WTC11 (cell line): ENCODE data around the gene SLC13A2.

Source experiments
- CREB1 ChIP-seq: sonication (generic); formaldehyde crosslinking; IDR thresholded peaks from 2 replicates; pipeline ENCODE4 v1.8.0; 2023; ENCODE audit warnings: mild to moderate bottlenecking, missing genetic modification reagents
- JAZF1 ChIP-seq: fragments of 250-450 bp; sonication (Bioruptor Pico); IDR thresholded peaks from 2 replicates; pipeline ENCODE4 v1.9.0; 2021; ENCODE audit warnings: moderate library complexity, mild to moderate bottlenecking, inconsistent platforms
- NFYB ChIP-seq: sonication (generic); formaldehyde crosslinking; conservative IDR thresholded peaks from 2 replicates; pipeline ENCODE4 v1.8.0; 2022; ENCODE audit warnings: low read depth, missing genetic modification reagents
- NR1H2 ChIP-seq: sonication (generic); formaldehyde crosslinking; IDR thresholded peaks from 2 replicates; pipeline ENCODE4 v1.9.0; 2021; ENCODE audit warnings: mild to moderate bottlenecking, moderate library complexity, missing genetic modification reagents
- TF ChIP-seq, protein P1 (sequence below): fragments of 200-600 bp; IDR thresholded peaks from 2 replicates; pipeline ENCODE4 v1.8.0; 2022; ENCODE audit warnings: antibody characterized with exemption

DNA sequence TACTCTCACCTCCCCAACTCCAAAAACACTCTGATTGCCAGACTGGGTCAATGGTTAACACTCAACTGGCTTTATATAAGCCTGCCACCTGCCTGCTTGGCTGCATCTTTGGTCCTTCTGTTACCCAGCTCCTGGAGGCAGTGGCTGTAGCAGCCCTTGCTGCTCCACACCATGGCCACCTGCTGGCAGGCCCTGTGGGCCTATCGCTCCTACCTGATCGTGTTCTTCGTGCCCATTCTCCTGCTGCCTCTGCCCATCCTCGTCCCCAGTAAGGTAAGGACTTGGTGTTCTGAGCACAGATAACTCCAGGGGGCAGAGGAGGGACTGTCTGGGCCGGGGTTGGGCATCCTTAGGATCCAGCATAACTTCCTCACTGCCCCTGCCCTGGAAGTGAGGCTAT, at the start of gene SLC13A2:
- TF ChIP-seq, protein P1, sequence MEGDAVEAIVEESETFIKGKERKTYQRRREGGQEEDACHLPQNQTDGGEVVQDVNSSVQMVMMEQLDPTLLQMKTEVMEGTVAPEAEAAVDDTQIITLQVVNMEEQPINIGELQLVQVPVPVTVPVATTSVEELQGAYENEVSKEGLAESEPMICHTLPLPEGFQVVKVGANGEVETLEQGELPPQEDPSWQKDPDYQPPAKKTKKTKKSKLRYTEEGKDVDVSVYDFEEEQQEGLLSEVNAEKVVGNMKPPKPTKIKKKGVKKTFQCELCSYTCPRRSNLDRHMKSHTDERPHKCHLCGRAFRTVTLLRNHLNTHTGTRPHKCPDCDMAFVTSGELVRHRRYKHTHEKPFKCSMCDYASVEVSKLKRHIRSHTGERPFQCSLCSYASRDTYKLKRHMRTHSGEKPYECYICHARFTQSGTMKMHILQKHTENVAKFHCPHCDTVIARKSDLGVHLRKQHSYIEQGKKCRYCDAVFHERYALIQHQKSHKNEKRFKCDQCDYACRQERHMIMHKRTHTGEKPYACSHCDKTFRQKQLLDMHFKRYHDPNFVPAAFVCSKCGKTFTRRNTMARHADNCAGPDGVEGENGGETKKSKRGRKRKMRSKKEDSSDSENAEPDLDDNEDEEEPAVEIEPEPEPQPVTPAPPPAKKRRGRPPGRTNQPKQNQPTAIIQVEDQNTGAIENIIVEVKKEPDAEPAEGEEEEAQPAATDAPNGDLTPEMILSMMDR = no peak
- TF ChIP-seq CREB1 (CRISPR knock-in tag) (no peak), NFYB (CRISPR knock-in tag) (no peak), NR1H2 (CRISPR knock-in tag) (no peak), JAZF1 (CRISPR knock-in tag) (no peak)
